H1 (cell line): ENCODE measurements around the gene RFX5. TPM values are rescaled to one million over a fixed set of nuclear protein-coding genes. Genes with fewer than 3 reads are reported as not detected.

Experiments
- CTCF ChIA-PET: fragments of 300-600 bp; sonication (Branson Sonifier 250); formaldehyde crosslinking; loops from one replicate; lab custom pipeline; 2021; ENCODE audit not compliant: partially characterized antibody; lab: Charles Lee
- POLR2A ChIA-PET: fragments of 300-600 bp; sonication (Branson Sonifier 250); formaldehyde crosslinking; loops from one replicate; lab custom pipeline; 2021; ENCODE audit warnings: inconsistent platforms; ENCODE audit not compliant: partially characterized antibody; lab: Charles Lee
- DNase-seq, 2 experiments: peaks; one replicate each; pipeline versions ENCODE4 v3.0.0 to v3.0.0-alpha.2; 2010 to 2022; ENCODE audit warnings: low spot score in 2 of 2, low read depth in 1 of 2, mixed read lengths in 1 of 2
- FAIRE-seq: peaks from 2 replicates; lab custom pipeline; 2011; peaks lifted over from hg19 to GRCh38; lab: Jason Lieb, UNC
- H2AFZ ChIP-seq: 2 replicates; pipeline ENCODE4 v1.8.1; 2012; ENCODE audit warnings: low read length, inconsistent platforms
- H2AK5ac ChIP-seq: 2 replicates; pipeline ENCODE4 v1.6.1; 2013; ENCODE audit warnings: low read depth, low read length
- H2BK120ac ChIP-seq: replicated peaks from 2 replicates; pipeline ENCODE3; 2013; ENCODE audit warnings: low read depth, low read length, inconsistent platforms
- H2BK12ac ChIP-seq: 2 replicates; pipeline ENCODE4 v1.6.1; 2013; ENCODE audit warnings: low read depth, low read length
- H2BK15ac ChIP-seq: 2 replicates; pipeline ENCODE4 v1.6.1; 2013; ENCODE audit warnings: low read length
- H2BK20ac ChIP-seq: 2 replicates; pipeline ENCODE4 v1.6.1; 2013; ENCODE audit warnings: low read length
- H2BK5ac ChIP-seq: 2 replicates; pipeline ENCODE4 v1.6.1; 2013; ENCODE audit warnings: low read depth, low read length
- H3K14ac ChIP-seq: 2 replicates; pipeline ENCODE4 v1.6.1; 2013; ENCODE audit warnings: inconsistent platforms; ENCODE audit not compliant: insufficient read length
- H3K18ac ChIP-seq: 2 replicates; pipeline ENCODE4 v1.6.1; 2013; ENCODE audit warnings: low read length; ENCODE audit errors: extremely low read depth
- H3K23ac ChIP-seq: 2 replicates; pipeline ENCODE4 v1.6.1; 2013; ENCODE audit warnings: inconsistent platforms; ENCODE audit not compliant: insufficient read length
- H3K23me2 ChIP-seq: 2 replicates; pipeline ENCODE4 v1.6.1; 2013; ENCODE audit warnings: low read depth, low read length
- H3K27ac ChIP-seq: 2 replicates; pipeline ENCODE4 v1.6.1; 2011; ENCODE audit warnings: low read depth, low read length, inconsistent platforms
- H3K27me3 ChIP-seq, 4 experiments: replicated peaks in 1 of 4; 1 replicate in 1 of 4; 2 replicates in 3 of 4; pipeline versions ENCODE4 v1.6.1 to v1.8.1; 2011 to 2013; ENCODE audit warnings: low read length in 3 of 4, mild to moderate bottlenecking in 3 of 4, inconsistent platforms in 2 of 4, mixed read lengths in 2 of 4, moderate library complexity in 1 of 4; ENCODE audit not compliant: control insufficient read depth in 3 of 4, insufficient read depth in 3 of 4; ENCODE audit errors: extremely low read depth in 1 of 4
- H3K36me3 ChIP-seq, 4 experiments: 2 replicates each; pipeline versions ENCODE4 v1.6.1 to v1.8.1; 2011 to 2013; ENCODE audit warnings: mild to moderate bottlenecking in 4 of 4, low read length in 3 of 4, moderate library complexity in 2 of 4, control low read depth in 1 of 4, inconsistent platforms in 1 of 4; ENCODE audit not compliant: insufficient read depth in 4 of 4, control insufficient read depth in 2 of 4
- H3K4ac ChIP-seq: replicated peaks from 2 replicates; pipeline ENCODE3; 2013; ENCODE audit warnings: low read length, low read depth, mixed read lengths, inconsistent platforms; ENCODE audit not compliant: insufficient read length
- H3K4me1 ChIP-seq, 4 experiments: replicated peaks in 1 of 4; 1 replicate in 1 of 4; 2 replicates in 3 of 4; pipeline versions ENCODE4 v1.6.1 to v1.8.1; 2011 to 2013; ENCODE audit warnings: low read length in 3 of 4, inconsistent platforms in 2 of 4, mixed read lengths in 1 of 4; ENCODE audit not compliant: insufficient read depth in 4 of 4, control insufficient read depth in 3 of 4
- H3K4me2 ChIP-seq, 2 experiments: 2 replicates each; pipeline versions ENCODE4 v1.6.1 to v1.8.1; 2011 to 2013; ENCODE audit warnings: low read depth in 2 of 2, low read length in 2 of 2, control low read depth in 1 of 2, inconsistent platforms in 1 of 2, mild to moderate bottlenecking in 1 of 2; ENCODE audit not compliant: insufficient read depth in 1 of 2
- H3K4me3 ChIP-seq, 4 experiments: fragments of 200-600, 300-600 bp in 1 of 4; sonication (generic), shearing (Covaris generic), sonication (Bioruptor Twin) in 1 of 4; 2 replicates each; pipeline versions ENCODE4 v1.5.1 to v1.8.1; 2011 to 2016; ENCODE audit warnings: low read length in 4 of 4, low read depth in 3 of 4, control low read depth in 2 of 4, inconsistent platforms in 2 of 4, mild to moderate bottlenecking in 2 of 4, mixed read lengths in 1 of 4, moderate library complexity in 1 of 4; ENCODE audit not compliant: insufficient read depth in 2 of 4; ENCODE audit errors: extremely low read depth in 1 of 4
- H3K56ac ChIP-seq: replicated peaks from 2 replicates; pipeline ENCODE3; 2013; ENCODE audit warnings: low read depth, mild to moderate bottlenecking, mixed read lengths, low read length, inconsistent platforms; ENCODE audit not compliant: insufficient read length
- H3K79me1 ChIP-seq: 2 replicates; pipeline ENCODE4 v1.6.1; 2013; ENCODE audit warnings: low read depth, low read length, control low read depth
- H3K79me2 ChIP-seq, 2 experiments: 2 replicates each; pipeline versions ENCODE4 v1.6.1 to v1.8.1; 2012 to 2013; ENCODE audit warnings: low read length in 2 of 2, mild to moderate bottlenecking in 2 of 2, inconsistent platforms in 1 of 2; ENCODE audit not compliant: insufficient read depth in 2 of 2, control insufficient read depth in 1 of 2
- H3K9ac ChIP-seq, 4 experiments: replicated peaks in 1 of 4; 1 replicate in 1 of 4; 2 replicates in 3 of 4; pipeline versions ENCODE4 v1.6.1 to v1.8.1; 2011 to 2013; ENCODE audit warnings: low read depth in 3 of 4, low read length in 3 of 4, control low read depth in 2 of 4, mild to moderate bottlenecking in 2 of 4, moderate library complexity in 2 of 4, inconsistent platforms in 1 of 4; ENCODE audit errors: extremely low read depth in 1 of 4
- H3K9me3 ChIP-seq, 2 experiments: 2 replicates each; pipeline versions ENCODE4 v1.6.1 to v1.8.1; 2012 to 2013; ENCODE audit warnings: mild to moderate bottlenecking in 2 of 2, moderate library complexity in 2 of 2, control low read depth in 1 of 2, inconsistent platforms in 1 of 2, low read depth in 1 of 2, low read length in 1 of 2, mixed read lengths in 1 of 2; ENCODE audit not compliant: insufficient read depth in 2 of 2
- H4K20me1 ChIP-seq, 2 experiments: replicated peaks in 1 of 2; 2 replicates each; pipeline versions ENCODE3 to v1.8.1; 2011 to 2013; ENCODE audit warnings: inconsistent platforms in 2 of 2, low read length in 2 of 2, mild to moderate bottlenecking in 1 of 2; ENCODE audit not compliant: insufficient read depth in 2 of 2, control insufficient read depth in 1 of 2
- H4K5ac ChIP-seq: 2 replicates; pipeline ENCODE4 v1.6.1; 2013; ENCODE audit warnings: low read length, low read depth, mixed read lengths, inconsistent platforms; ENCODE audit not compliant: insufficient read length
- H4K8ac ChIP-seq: 2 replicates; pipeline ENCODE4 v1.8.0; 2013; ENCODE audit warnings: mild to moderate bottlenecking, moderate library complexity, low read length, inconsistent platforms; ENCODE audit not compliant: insufficient read depth; ENCODE audit errors: extremely low read depth
- H4K91ac ChIP-seq: replicated peaks from 2 replicates; pipeline ENCODE3; 2013; ENCODE audit warnings: low read length, mixed read lengths, inconsistent platforms; ENCODE audit not compliant: insufficient read length
- CREB1 ChIP-seq: IDR thresholded peaks from 2 replicates; pipeline ENCODE4 v1.6.1; 2012; ENCODE audit warnings: inconsistent platforms
- FOSL1 ChIP-seq: IDR thresholded peaks from 2 replicates; pipeline ENCODE4 v1.6.1; 2011; ENCODE audit warnings: mild to moderate bottlenecking, low read depth, low read length, moderate library complexity; ENCODE audit not compliant: insufficient read depth
- KDM5A ChIP-seq: fragments of 200-600 bp; IDR thresholded peaks from 2 replicates; pipeline ENCODE4 v1.7.1; 2012; ENCODE audit warnings: mild to moderate bottlenecking, low read length, inconsistent platforms, mixed read lengths
- MAFK ChIP-seq: IDR thresholded peaks from 2 replicates; pipeline ENCODE4 v1.6.1; 2012; ENCODE audit warnings: low read depth, mild to moderate bottlenecking, improper control_type of control experiment, low read length
- SUZ12 ChIP-seq: fragments of 200-600 bp; sonication (generic); IDR thresholded peaks from 2 replicates; pipeline ENCODE4 v1.6.1; 2012; ENCODE audit warnings: mild to moderate bottlenecking, inconsistent platforms, low read length, moderate library complexity, mixed read lengths
- WGBS, 2 experiments: shearing (Covaris generic) in 1 of 2; methylation state at CpG; one replicate each; pipeline versions ENCODE4 v1.1.6 to v1.1.7; 2013 to 2015; ENCODE audit warnings: low lambda C conversion rate in 2 of 2, mixed read lengths in 2 of 2, inconsistent platforms in 1 of 2, low coverage in 1 of 2, missing lambda C conversion rate in 1 of 2; ENCODE audit not compliant: insufficient replicate concordance in 2 of 2, insufficient coverage in 1 of 2, insufficient read length in 1 of 2; ENCODE audit errors: extremely low coverage in 1 of 2, missing lambda C conversion rate in 1 of 2; 5-methylcytosine and 5-hydroxymethylcytosine counted together
- polyA plus RNA-seq, 7 experiments: library from polyadenylated mRNA; depleted of rRNA in 3 of 7; stranded (reverse) in 5 of 7; unstranded in 2 of 7; fragments of >200 nt in 5 of 7; fragments of 200-250 nt in 2 of 7; gene quantifications; 1 replicate in 5 of 7; 2 replicates in 1 of 7; 4 replicates in 1 of 7; pipeline versions ENCODE4 v1.2.1 to v1.2.3, GENCODE V29; 2011 to 2013; ENCODE audit warnings: missing spikeins in 2 of 7, mixed read lengths in 2 of 7
- total RNA-seq: library from RNA; stranded (reverse); fragmentation: NEBNext Ultra II Directional; extraction: Animal tissue kit (Norgen Biotek cat#: 25700); gene quantifications from 2 replicates; pipeline ENCODE4 v1.2.1, GENCODE V29; 2021

RFX5 gene
- total and polyA plus RNA-seq, 2 of the 8 experiments (the other 6 are each of a cell fraction or from before 2014, with no cell fraction given): 27.8 to 59.7 TPM

- CTCF ChIA-PET: interaction anchor here (0.6 to 11.6 kb wide), 12 partner anchors 9 to 342 kb away, joined by 3 to 129 read pairs (median 4); no protein-coding TSS in a partner anchor
These were observed 35.3 kb downstream of the RFX5 start for GRCh38 chr1:151311589-151312331.

More at GRCh38 chr1:151311589-151312331, 35.3 kb downstream of the RFX5 start:
- H3K4me3 ChIP-seq: no peak overlapping the region
- H3K23me2 ChIP-seq: no peaks in the 10 kb centered on the region
- TF ChIP-seq MAFK (no peak), FOSL1 (no peak), KDM5A (no peak), SUZ12 (no peak), CREB1 (no peak)
- FAIRE-seq: no peak
- no peaks in the 10 kb centered on the region for H3K9me3 ChIP-seq
- H4K8ac ChIP-seq: no peak overlapping the region
- H3K4ac ChIP-seq: no peak overlapping the region
- no peak overlapping the region for H3K4me2 ChIP-seq
- no peak overlapping the region for H3K23ac ChIP-seq
- no peak overlapping the region for H2AK5ac ChIP-seq
- 92% methylated on average over 7 of the region's 7 CpGs; no CpG with 5 or more reads in 1 of the 2 experiments for WGBS, 2 experiments
- 0 out of 7 replicates have a peak, but pooled peaks cover 0 to 3% (median 0%) of the 10 kb centered on the region in 4 experiments for H3K4me1 ChIP-seq
- H2AFZ ChIP-seq: no peak overlapping the region
- H3K18ac ChIP-seq: no peak overlapping the region
- H4K20me1 ChIP-seq: peaks cover 0 to 3% of the 10 kb centered on the region in 2 experiments
- POLR2A ChIA-PET: interaction anchor here (0.6 to 3.9 kb wide), 14 partner anchors 9 to 671 kb away, joined by 3 to 20 read pairs (median 4); partner anchors contain the start of genes PI4KB, RFX5, VPS72 and ZNF687
- no peak overlapping the region for H3K14ac ChIP-seq
- H4K91ac ChIP-seq: no peak overlapping the region
- H2BK15ac ChIP-seq: no peak overlapping the region
- H3K79me2 ChIP-seq: no peaks in the 10 kb centered on the region
- no peak for DNase-seq
- no peak overlapping the region for H3K9ac ChIP-seq
- H3K27me3 ChIP-seq: no peaks in the 10 kb centered on the region
- H3K56ac ChIP-seq: no peak overlapping the region
- peaks cover 3 to 30% (median 19%) of the 10 kb centered on the region in 4 experiments; a peak in 6 of 8 replicates for H3K36me3 ChIP-seq
- H4K5ac ChIP-seq: no peak overlapping the region
- no peak overlapping the region for H2BK5ac ChIP-seq
- H2BK20ac ChIP-seq: no peak overlapping the region
- no peak overlapping the region for H3K27ac ChIP-seq
- no peak overlapping the region for H2BK12ac ChIP-seq
- no peak overlapping the region for H2BK120ac ChIP-seq
- no peaks in the 10 kb centered on the region for H3K79me1 ChIP-seq
